GOT3 (cell line): Measurements from ENCODE around the gene SLC6A17.

Source experiments
- DNase-seq: peaks from one replicate; lab custom pipeline; 2025; ENCODE audit warnings: mixed read lengths; lab: John Stamatoyannopoulos, UW

Gene SLC6A17

GRCh38 chr1:110150330-110151174 lies at the start of gene SLC6A17:
Gene SLC6A17 (plus strand): TSS chr1:110150494. CDS start chr1:110166930, 16,436 bp downstream.
- DNase-seq, result no peak

GRCh38 chr1:110102081-110102480 lies 48.2 kb upstream of the SLC6A17 start:
- DNase-seq, result no peak

GRCh38 chr1:110106013-110106941 lies 44.0 kb upstream of the SLC6A17 start:
- DNase-seq, result no peak

- DNase-seq, result no peak
These were observed 42.3 kb upstream of the SLC6A17 start for GRCh38 chr1:110107867-110108469.

- DNase-seq, result no peak
These were observed 39.2 kb upstream of the SLC6A17 start for GRCh38 chr1:110111081-110111480.

GRCh38 chr1:110112143-110112542 lies 38.2 kb upstream of the SLC6A17 start, which contains the start of gene UBL4B:
Gene UBL4B (plus strand): TSS chr1:110112443. CDS start chr1:110112535, 92 bp downstream.
- no peak for DNase-seq

GRCh38 chr1:110112656-110113055 lies 37.6 kb upstream of the SLC6A17 start:
- no peak for DNase-seq

- DNase-seq, result no peak
These were observed 36.7 kb upstream of the SLC6A17 start for GRCh38 chr1:110113551-110113950.

GRCh38 chr1:110114173-110114572 lies 36.1 kb upstream of the SLC6A17 start:
- DNase-seq, result no peak

GRCh38 chr1:110114784-110115183 lies 35.5 kb upstream of the SLC6A17 start:
- DNase-seq, result no peak

- DNase-seq, result no peak
These were observed 31.5 kb upstream of the SLC6A17 start for GRCh38 chr1:110118636-110119396.

- no peak for DNase-seq
These were observed 30.5 kb upstream of the SLC6A17 start for GRCh38 chr1:110119843-110120242.

- DNase-seq, result no peak
These were observed 29.2 kb upstream of the SLC6A17 start for GRCh38 chr1:110120960-110121561.

GRCh38 chr1:110123224-110123623 lies 27.1 kb upstream of the SLC6A17 start:
- DNase-seq, result no peak

GRCh38 chr1:110125810-110126209 lies 24.5 kb upstream of the SLC6A17 start:
- DNase-seq, result no peak

GRCh38 chr1:110130113-110130591 lies 20.1 kb upstream of the SLC6A17 start:
- DNase-seq, result no peak

- no peak for DNase-seq
These were observed 19.3 kb upstream of the SLC6A17 start for GRCh38 chr1:110130989-110131388.

- no peak for DNase-seq
These were observed 17.6 kb upstream of the SLC6A17 start for GRCh38 chr1:110132682-110133081.

- DNase-seq, result no peak
These were observed 16.9 kb upstream of the SLC6A17 start for GRCh38 chr1:110133436-110133835.

GRCh38 chr1:110134050-110134595 lies 16.2 kb upstream of the SLC6A17 start:
- no peak for DNase-seq

- no peak for DNase-seq
These were observed 15.0 kb upstream of the SLC6A17 start for GRCh38 chr1:110135246-110135645.
